GM19463 (cell line): ENCODE results near the gene ZCCHC7.
"Not testable (repeated sequence)": the region's sequence is repeated elsewhere in the genome, so short reads cannot be mapped to it uniquely, and the experiment has no call there.

Experiments used
- ATAC-seq: cut with Tn5 transposase; IDR thresholded peaks from one replicate; pipeline ENCODE4 v1.9.1; 2021; ENCODE audit warnings: mild to moderate bottlenecking, moderate library complexity; ENCODE audit not compliant: unreplicated experiment

Gene ZCCHC7

DNA sequence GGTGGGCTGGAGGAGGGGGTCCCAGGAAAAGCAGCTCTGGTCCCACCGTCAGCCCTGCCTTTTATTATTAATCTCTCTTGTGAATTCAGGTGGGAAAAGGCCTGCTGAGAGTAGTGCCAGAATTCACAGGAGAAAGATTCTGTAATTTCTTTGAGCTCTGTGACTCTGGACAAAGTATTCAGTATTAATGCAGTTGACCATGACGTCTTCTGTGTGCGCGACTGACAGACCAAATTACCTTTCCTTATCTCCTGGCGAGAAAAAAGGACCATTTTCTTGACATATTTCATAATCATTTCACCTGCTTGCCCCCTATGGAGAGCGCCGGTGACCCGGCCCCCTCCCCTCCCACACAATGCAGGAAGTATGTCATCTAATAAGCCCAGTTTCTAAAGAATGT, 275.3 kb downstream of the ZCCHC7 start:
- ATAC-seq: no peak

DNA sequence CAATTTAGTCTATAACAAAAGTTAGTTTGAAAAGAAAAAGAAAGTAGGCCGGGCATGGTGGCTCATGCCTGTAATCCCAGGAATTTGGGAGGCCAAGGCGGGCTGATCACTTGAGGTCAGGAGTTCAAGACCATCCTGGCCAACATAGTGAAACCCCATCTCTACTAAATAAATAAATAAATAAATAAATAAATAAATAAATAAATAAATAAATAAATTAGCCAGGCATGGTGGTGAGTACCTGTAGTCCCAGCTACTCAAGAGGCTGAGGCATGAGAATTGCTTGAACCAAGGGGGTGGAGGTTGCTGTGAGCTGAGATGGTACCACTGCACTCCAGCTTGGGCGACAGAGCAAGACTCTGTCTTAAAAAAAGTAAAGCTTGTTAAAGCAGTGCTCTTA, 277.6 kb downstream of the ZCCHC7 start:
- not testable (repeated sequence) for ATAC-seq

DNA sequence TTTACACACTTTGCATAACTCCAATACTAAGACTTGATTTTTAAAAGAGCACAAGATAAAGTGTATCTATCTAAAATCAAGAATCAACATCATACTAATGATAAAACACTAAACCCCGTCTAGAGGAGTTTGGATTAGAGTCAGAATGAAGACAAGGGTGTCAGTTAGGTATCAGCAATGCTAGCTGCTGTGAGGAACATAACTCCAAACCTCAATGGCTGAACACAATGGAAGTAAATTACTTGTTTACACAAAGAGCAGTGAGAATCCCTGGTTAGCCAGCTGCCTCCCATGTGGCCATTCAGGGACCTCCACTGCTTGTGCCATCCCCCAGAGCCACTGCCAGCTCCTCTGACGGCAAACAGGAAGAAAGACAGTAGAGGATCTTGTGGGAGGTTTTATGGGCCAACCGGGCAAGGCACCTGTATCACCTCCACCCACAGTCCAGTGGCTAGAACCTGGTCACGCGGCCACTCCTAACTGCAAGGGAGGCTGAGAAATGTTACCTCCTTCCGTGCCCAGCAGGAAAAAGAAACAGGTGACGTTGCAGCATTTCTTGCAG, 278.2 kb downstream of the ZCCHC7 start:
- no peak for ATAC-seq

DNA sequence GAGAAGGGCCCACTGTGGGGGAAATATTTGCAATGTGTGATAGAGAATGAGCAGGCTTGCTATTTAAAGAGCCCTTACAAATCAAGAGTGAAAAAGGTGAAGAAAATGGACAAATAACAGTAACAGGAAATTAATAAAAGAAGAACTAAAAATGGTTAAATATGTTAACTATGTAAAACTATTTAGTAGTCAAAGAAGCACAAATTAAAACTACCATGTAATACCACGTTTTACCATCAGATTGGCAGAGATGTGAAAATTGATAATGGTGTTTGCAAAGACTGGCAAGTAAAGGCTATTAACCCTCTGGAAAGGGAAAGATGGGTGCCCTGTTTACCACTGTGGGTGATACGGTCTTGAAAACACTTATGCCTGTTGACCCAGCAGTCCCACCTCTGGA, 279.0 kb downstream of the ZCCHC7 start:
- ATAC-seq: no peak

DNA sequence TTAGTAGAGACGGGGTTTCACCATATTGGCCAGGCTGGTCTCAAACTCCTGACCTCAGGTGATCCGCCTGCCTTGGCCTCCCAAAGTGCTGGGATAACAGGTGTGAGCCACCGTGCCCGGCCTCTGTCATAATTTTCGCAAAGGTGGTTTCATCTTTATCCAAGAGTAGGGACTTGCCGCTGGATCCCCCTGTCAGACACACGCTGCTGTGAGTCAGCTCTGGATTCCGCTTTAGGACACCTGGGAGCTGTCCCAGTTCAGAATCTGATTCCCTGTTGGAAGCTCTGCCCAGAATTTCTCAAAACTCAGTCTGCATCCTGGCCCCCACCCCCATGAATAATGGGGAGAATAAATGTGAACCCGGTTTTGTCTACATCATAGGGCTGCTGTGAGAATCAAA, 284.2 kb downstream of the ZCCHC7 start:
- no peak for ATAC-seq

DNA sequence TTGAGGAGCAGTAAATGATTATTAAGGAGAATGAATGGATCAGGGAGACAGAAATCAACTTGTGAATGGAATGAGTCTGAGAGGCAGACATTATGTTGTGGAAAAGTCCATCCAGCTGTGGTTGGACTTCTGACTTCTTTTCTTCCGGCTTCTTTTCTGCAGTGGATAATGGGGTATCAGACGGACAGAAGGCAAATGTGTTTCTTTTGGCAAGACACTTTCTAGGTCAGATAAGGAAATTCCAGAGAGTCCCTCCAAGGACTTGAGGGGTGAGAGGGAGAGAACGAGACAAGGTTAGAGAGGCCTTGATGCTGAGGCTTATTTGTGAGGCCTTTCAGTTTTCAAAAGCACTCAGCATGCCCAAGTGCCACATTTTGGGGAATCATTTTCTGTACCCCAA, 285.0 kb downstream of the ZCCHC7 start:
- ATAC-seq: no peak

DNA sequence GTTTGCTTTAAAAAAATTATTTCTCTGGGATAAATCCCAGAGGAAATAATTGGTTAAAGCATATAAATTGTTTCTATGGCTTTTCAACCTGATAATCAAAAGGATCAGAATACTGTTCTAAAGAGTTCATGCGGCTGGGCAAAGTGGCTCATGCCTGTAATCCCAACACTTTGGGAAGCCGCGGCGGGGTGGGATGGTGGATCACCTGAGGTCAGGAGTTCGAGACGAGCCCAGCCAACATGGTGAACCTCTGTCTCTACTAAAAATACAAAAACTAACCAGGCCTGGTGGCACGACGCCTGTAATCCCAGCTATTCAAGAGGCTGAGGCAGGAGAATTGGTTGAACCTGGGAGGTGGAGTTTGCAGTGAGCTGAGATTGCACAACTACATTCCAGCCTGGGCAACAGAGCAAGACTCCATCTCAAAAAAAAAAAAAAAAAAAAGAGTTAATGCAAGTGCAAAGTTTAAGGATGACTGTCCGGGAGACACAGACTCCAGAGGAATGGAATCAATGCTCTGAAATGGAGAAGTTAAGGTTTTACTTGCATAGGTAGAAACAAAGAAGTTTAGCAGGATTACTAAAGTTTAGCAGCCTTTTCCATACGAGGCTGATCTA, 285.5 kb downstream of the ZCCHC7 start:
- ATAC-seq: no peak

DNA sequence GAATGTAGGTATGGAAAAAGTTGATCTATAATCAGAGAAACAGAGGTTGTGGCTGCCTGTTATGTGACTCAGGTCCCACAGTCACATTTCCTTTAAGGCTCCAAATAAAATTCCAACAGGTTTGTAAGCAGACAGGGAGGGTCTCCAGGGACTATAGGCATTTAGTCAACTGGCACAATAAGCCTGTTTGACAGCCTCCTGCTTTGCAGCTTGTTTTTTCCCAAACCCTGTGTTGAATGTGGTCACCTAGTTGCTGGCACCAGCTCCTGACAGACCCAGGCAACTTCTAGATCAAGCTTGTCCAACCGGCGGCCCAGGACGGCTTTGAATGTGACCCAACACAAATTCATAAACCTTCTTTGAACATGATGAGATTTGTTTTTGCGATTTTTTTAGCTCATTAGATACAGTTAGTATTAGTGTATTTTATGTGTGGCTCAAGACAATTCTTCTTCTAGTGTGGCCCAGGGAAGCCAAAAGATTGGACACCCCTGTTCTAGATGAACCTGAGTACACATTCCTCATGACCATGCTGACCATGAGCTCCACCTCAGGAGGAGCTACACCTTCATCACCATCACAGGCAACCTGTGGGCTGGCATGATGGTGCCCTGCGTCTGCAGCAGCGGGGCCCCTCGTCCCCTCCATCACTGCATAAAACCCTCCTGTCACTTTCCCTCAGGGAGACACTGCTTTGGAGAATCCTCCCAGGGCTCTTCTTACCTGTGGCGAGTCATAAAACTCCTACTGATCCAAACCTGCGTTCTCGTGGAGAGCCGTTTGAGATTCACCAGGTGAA, 286.4 kb downstream of the ZCCHC7 start:
- no peak for ATAC-seq

DNA sequence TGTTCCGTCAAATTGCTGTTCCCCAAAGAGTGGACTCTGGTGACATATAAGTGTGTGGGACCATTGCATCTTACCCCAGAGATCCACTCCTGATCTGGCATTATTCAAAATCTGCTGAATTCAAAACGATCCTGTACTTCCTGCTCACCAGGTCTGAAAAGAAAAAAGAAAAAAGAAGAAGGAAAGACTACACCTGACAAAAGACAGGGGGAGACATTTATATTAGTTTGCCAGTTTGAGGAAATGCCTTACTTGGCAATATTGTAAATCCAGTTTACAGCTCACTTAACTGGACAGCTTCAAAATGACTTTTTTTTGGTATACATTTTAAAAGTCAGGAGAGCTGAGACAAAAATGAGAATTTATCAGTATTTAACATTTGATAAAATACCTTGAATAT, 287.1 kb downstream of the ZCCHC7 start:
- no peak for ATAC-seq
